NCI-H187 (cell line): ENCODE measurements around the gene RBCK1.
A peak's percentile ranks its signal among the peaks of the same experiment; 100 is the strongest.
"Not testable (repeated sequence)": the region's sequence is repeated elsewhere in the genome, so short reads cannot be mapped to it uniquely, and the experiment has no call there.

ENCODE experiments used
- DNase-seq, 2 experiments: peaks; one replicate each; lab custom pipeline; 2025; lab: John Stamatoyannopoulos, UW

RBCK1 gene

GRCh38 chr20:407953-408842 is at the start of gene RBCK1:
TSS of gene RBCK1 (plus strand) at chr20:408299. CDS start at chr20:408758, 459 bp downstream.
- peak; percentile 48 to 81 for DNase-seq

- DNase-seq, result no peak
Measured at GRCh38 chr20:358891-359555, 49.1 kb upstream of the RBCK1 start.

DNA sequence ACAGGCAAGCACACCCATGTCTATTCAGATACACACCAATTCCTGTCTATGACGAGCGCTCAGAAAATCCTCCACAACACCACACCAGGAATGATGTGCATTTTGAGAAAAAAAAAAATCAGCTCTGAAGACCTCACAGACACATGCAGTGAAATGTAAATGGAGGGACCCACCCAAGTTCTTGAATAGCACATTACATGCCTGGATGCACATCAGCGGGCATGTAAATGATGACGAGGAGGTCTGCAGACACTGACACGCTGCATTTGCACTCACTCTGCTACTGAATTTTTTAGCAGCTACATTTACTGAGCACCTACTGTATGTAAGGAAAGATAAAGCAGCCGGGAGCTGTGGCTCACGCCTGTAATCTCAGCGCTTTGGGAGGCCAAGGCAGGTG is 46.5 kb upstream of the RBCK1 start:
- DNase-seq, result peak; percentile 9 to 46

- DNase-seq, result no peak
Measured at GRCh38 chr20:362271-363254, 45.5 kb upstream of the RBCK1 start.

DNA sequence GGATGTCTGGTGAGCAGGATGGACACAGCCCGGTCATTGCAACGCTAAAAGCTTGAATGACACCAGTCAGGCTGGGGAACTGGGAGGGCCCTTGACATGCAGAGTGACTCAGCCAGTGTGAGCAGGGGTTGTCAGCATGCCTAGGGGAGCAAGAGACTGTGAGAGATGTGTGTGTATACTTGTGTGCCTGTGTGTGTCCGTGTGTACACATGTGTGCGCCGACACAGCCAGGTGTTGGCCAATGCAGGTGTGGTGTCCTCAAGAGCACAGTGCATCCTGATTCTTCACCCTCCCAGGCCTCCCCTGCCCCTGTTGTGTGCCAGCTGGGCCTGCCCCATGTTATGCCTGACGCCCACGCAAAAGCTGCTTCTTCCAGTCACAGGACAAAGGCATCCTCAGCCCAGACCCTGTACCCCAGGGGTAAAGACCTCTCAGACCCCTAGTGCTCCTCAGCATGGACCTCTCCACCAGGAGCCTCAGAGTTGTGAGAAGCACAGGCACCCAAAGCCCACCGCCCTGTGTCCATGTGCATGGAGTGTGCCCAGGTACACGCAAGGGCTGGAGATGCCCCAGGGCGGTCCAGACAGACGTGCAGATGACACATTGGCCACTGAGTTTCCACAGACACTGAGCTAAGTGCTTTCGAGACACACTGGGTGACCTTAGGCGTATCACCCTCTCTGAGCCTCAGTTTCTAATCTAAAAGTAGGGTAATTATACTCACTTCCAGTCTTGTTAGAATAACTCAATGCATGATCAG is 44.6 kb upstream of the RBCK1 start:
- DNase-seq, result no peak

- DNase-seq, result no peak
Measured at GRCh38 chr20:364905-365794, 42.9 kb upstream of the RBCK1 start.

DNA sequence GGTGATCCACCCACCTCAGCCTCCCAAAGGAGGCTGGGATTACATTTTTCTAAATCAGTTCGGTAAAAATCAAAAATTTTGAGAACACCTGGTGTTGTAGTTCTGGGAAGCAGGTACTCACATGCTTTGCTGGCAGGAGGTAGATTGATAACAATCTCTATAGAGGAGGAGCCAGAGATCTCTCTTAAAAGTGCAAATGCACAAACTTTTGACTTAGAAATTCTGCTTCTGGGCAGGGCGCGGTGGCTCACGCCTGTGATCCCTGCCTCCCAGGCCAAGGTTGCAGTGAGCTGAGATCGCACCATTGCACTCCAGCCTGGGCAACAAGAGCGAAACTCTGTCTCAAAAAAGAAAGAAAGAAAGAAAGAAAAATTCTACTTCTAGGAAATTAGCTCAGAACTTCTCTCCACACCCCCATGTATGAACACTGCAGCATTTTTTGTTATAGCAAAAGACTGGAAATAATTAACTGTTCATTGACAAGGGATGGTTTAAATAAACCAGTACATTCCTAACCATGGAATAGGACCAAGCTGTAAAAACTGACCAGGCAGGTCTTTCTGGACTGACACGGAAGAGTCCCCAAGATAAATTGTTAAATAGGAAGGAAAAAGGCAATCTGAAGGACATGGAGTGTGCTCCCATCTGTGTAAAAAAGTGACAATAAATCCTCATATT is 41.9 kb upstream of the RBCK1 start:
- no peak for DNase-seq

DNA sequence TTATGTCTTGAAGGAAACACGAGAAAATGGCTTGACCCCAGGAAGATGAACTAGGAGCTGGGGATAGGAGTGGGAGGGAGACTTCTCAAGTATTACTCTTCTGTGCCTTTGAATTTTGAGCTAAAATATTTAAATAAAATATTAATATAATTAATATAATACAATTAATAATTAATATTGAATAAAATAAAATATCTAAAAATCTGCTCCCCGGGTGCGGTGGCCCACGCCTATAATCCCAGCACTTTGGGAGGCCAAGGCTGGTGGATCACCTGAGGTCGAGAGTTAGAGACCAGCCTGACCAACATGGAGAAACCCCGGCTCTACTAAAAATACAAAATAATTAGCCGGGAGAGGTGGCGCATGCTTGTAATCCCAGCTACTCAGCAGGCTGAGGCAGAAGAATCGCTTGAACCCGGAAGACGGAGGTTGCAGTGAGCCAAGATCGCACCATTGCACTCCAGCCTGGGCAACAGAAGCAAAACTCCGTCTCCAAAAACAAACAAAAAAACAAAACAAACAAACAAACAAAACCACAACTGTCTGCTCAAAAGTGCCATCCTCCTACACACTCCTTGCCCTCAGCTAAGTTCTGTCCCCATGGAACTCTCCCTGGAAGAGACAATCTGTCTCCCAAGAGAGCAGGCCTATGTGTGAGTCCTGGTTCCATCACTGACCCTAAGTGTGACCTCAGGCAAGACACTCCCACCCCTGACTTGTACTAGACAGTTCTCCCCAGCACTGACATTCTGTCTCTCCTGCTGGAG is 41.2 kb upstream of the RBCK1 start:
- no peak for DNase-seq

GRCh38 chr20:367486-367887 is 40.6 kb upstream of the RBCK1 start:
- DNase-seq, result no peak

DNA sequence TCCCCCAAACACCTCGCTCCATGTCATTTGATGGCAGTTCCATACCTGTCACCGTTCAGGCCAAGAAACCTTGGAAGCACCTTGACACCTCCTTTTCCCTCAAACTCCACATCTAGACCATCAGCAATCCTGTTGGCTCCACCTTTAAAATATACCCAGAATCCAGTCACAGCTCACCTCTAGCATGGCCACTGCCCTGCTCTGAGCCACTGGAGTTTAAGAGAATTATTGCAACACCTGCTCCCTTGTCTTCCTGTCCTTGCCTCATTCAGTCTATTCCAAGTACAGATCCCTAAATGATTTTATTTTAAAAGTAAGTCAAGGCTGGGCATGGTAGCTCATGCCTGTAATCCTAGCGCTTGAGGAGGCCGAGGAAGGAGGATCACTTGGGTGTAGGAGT is 39.2 kb upstream of the RBCK1 start:
- no peak for DNase-seq

- no peak for DNase-seq
Measured at GRCh38 chr20:370151-370600, 37.9 kb upstream of the RBCK1 start.

DNA sequence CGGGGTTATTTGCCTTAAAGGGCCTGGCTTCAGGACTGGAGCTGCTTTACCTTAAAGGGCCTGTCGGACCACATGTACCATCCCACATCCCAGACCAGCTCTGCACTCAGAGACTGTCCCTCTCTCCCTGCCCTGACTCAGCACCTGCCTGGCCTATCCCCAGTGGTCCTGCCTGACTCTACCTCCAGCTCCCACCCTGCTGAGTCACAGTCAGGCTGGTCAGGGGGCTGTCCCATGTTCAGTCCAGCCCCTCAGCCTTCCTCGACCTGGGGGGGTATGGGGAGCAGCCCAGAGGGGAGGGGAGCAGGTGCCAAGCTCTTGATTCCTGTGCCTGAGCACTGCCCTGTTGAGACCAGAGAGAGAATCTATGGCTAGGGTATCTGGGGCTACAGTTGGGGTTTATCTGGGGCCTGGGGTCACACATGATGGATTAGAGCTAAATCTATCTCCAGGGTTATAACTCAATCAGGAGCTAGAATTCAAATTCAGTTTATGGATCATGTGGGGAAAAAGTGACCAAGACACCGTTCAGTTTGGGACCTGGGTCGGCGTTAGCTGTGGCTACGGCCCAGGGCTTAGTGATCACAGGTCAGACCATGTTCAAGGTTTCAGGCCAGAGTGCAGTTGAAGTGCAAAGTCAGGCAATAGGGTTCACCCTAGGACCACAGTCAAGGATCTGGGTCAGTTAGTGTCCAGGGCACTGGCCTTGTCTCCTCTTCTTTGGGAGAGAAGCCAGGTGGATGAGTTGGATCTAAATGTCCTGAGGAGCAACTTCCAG is 36.9 kb upstream of the RBCK1 start:
- DNase-seq, result no peak

DNA sequence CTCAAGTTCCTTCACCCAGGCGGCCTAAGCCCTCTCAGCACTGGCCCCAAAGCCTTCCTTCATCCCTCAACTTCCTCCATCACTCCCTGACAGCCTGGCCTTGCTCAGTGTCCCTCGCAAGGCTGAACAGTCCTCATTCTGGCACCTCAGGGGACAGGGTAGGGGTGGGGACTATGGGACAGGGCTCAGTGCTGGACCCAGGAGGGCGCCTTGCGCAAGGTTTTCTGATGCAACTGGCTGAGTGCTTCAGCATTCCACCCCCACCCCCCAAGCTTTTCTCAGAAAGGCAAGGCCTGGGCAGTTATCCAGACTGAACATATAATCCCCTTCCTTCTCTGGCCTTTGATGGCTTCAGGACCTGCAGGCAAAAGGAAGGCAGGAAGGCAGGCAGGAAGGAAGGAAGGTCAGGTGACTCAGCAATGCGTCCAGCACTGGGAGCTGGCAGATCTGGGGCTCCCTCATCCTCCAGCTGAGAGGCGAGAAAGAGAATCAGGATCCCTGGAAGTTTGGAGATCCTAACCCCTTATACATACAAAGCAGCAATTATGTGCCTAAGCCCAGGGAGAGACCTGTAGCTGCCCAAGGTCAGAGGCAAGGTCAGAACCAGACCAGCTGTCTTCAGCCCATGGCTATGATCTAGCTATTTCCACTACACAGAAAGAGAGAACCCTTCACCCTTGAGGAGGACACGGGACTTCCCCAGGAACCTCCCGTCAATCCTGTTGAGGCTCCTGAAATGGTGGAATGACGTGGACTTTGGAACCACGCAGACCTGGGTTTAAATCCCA is 36.1 kb upstream of the RBCK1 start:
- no peak for DNase-seq

DNA sequence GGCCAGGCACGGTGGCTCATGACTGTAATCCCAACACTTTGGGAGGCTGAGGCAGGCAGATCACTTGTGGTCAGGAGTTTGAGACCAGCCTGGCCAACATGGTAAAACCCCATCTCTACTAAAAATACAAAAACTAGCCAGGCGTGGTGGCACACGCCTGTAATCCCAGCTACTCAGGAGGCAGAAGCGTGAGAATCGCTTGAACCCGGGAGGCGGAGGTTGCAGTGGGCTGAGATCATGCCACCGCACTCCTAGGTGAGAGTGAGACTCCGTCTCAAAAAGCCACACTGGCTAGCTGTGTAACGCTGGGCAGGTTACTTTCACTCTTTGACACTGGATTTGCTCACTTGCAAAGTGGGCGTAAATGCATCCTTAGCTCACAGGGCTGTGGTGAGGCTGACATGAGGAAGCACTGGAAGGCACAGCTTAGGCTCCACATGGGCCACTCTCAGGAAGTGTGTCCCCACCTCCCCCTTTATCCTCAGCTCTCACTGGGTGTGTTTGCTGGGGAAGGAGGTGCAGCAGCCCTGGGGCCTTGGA is 35.5 kb upstream of the RBCK1 start:
- DNase-seq, result not testable (repeated sequence)

GRCh38 chr20:373171-373890 is 34.8 kb upstream of the RBCK1 start:
- DNase-seq, result no peak

GRCh38 chr20:375265-375889 is 32.7 kb upstream of the RBCK1 start:
- no peak for DNase-seq
